Measurements from ENCODE around the gene FOXP1.

Gene FOXP1

GRCh38 chr3:71369701-71370391 is 213.7 kb downstream of the FOXP1 start:
- Histone ChIP-seq H3K14ac (ENCODE audit: low read length) (no peak overlapping the region), H3K4me2 (ENCODE audit: low read length) (no peak overlapping the region), H3K9ac (ENCODE audit: low read length) (no peak overlapping the region), H3K27ac (ENCODE audit: low read depth, low read length) (no peak overlapping the region), H2AK5ac (ENCODE audit: low read length) (no peak overlapping the region), H3K23ac (ENCODE audit: low read length) (no peak overlapping the region), H3K4me3 (ENCODE audit: low read depth, low read length) (no peak overlapping the region), H2AFZ (ENCODE audit: insufficient read depth, low read length, poor library complexity) (no peak overlapping the region), H3K36me3 (ENCODE audit: control insufficient read depth in 1 of 2, insufficient read depth in 2 of 2, low read length in 2 of 2) (no peaks in the 10 kb centered on the region), H2BK5ac (ENCODE audit: low read depth, low read length, poor library complexity) (no peak overlapping the region), H2BK120ac (ENCODE audit: insufficient read depth, low read length, poor library complexity) (no peak overlapping the region), H3K27me3 (ENCODE audit: insufficient read depth, low read length) (no peaks in the 10 kb centered on the region), H4K91ac (ENCODE audit: low read depth, low read length) (no peak overlapping the region), H2BK12ac (ENCODE audit: low read length) (no peak overlapping the region), H3K4ac (ENCODE audit: low read depth, low read length) (no peak overlapping the region), H3K18ac (ENCODE audit: low read length) (no peak overlapping the region), H3K4me1 (ENCODE audit: control insufficient read depth in 1 of 2, insufficient read depth in 2 of 2, low read length in 2 of 2) (peaks cover 4 to 5% of the 10 kb centered on the region in 2 experiments), H4K8ac (ENCODE audit: low read depth, low read length) (no peak overlapping the region), H4K12ac (ENCODE audit: low read depth, low read length) (no peak overlapping the region), H3K9me3 (ENCODE audit: insufficient read depth, low read depth, low read length) (no peaks in the 10 kb centered on the region), H3K79me1 (ENCODE audit: low read length) (no peaks in the 10 kb centered on the region), H3K79me2 (ENCODE audit: control insufficient read depth, insufficient read depth, low read length, poor library complexity) (no peaks in the 10 kb centered on the region)
- no CpG with 5 or more reads among the region's 6 CpGs for WGBS (ENCODE audit: extremely low coverage, insufficient coverage, insufficient read length)
- DNase-seq: no peak

GRCh38 chr3:71366988-71367604 is 216.4 kb downstream of the FOXP1 start:
- Histone ChIP-seq H3K36me3 (ENCODE audit: control insufficient read depth in 1 of 2, insufficient read depth in 2 of 2, low read length in 2 of 2) (no peaks in the 10 kb centered on the region), H4K8ac (ENCODE audit: low read depth, low read length) (no peak overlapping the region), H3K9ac (ENCODE audit: low read length) (no peak overlapping the region), H3K18ac (ENCODE audit: low read length) (no peak overlapping the region), H3K9me3 (ENCODE audit: insufficient read depth, low read depth, low read length) (no peaks in the 10 kb centered on the region), H4K12ac (ENCODE audit: low read depth, low read length) (no peak overlapping the region), H3K14ac (ENCODE audit: low read length) (no peak overlapping the region), H3K79me2 (ENCODE audit: control insufficient read depth, insufficient read depth, low read length, poor library complexity) (no peaks in the 10 kb centered on the region), H3K79me1 (ENCODE audit: low read length) (no peaks in the 10 kb centered on the region), H2AK5ac (ENCODE audit: low read length) (no peak overlapping the region), H3K4me2 (ENCODE audit: low read length) (no peak overlapping the region), H3K27ac (ENCODE audit: low read depth, low read length) (no peak overlapping the region), H3K23ac (ENCODE audit: low read length) (no peak overlapping the region), H3K4me1 (ENCODE audit: control insufficient read depth in 1 of 2, insufficient read depth in 2 of 2, low read length in 2 of 2) (peaks cover 4 to 5% of the 10 kb centered on the region in 2 experiments), H2BK5ac (ENCODE audit: low read depth, low read length, poor library complexity) (no peak overlapping the region), H3K4ac (ENCODE audit: low read depth, low read length) (no peak overlapping the region), H2AFZ (ENCODE audit: insufficient read depth, low read length, poor library complexity) (no peak overlapping the region), H4K91ac (ENCODE audit: low read depth, low read length) (no peak overlapping the region), H3K27me3 (ENCODE audit: insufficient read depth, low read length) (no peaks in the 10 kb centered on the region), H2BK12ac (ENCODE audit: low read length) (no peak overlapping the region), H2BK120ac (ENCODE audit: insufficient read depth, low read length, poor library complexity) (no peak overlapping the region), H3K4me3 (ENCODE audit: low read depth, low read length) (no peak overlapping the region)
- WGBS (ENCODE audit: extremely low coverage, insufficient coverage, insufficient read length): no CpG with 5 or more reads among the region's 8 CpGs
- DNase-seq: no peak

- no peak overlapping the region for H3K23ac ChIP-seq (ENCODE audit: low read length)
- H3K4me3 ChIP-seq (ENCODE audit: low read depth, low read length): no peak overlapping the region
- no peak overlapping the region for H4K91ac ChIP-seq (ENCODE audit: low read depth, low read length)
- no peaks in the 10 kb centered on the region for H3K9me3 ChIP-seq (ENCODE audit: insufficient read depth, low read depth, low read length)
- no peak overlapping the region for H2BK120ac ChIP-seq (ENCODE audit: insufficient read depth, low read length, poor library complexity)
- no peak overlapping the region for H2AFZ ChIP-seq (ENCODE audit: insufficient read depth, low read length, poor library complexity)
- no peak overlapping the region for H3K18ac ChIP-seq (ENCODE audit: low read length)
- H3K4me2 ChIP-seq (ENCODE audit: low read length): no peak overlapping the region
- no peaks in the 10 kb centered on the region for H3K36me3 ChIP-seq (ENCODE audit: control insufficient read depth in 1 of 2, insufficient read depth in 2 of 2, low read length in 2 of 2)
- no peak overlapping the region for H2BK12ac ChIP-seq (ENCODE audit: low read length)
- H3K4me1 ChIP-seq (ENCODE audit: control insufficient read depth in 1 of 2, insufficient read depth in 2 of 2, low read length in 2 of 2): no peaks in the 10 kb centered on the region
- H3K27me3 ChIP-seq (ENCODE audit: insufficient read depth, low read length): no peaks in the 10 kb centered on the region
- no peaks in the 10 kb centered on the region for H3K79me2 ChIP-seq (ENCODE audit: control insufficient read depth, insufficient read depth, low read length, poor library complexity)
- H4K8ac ChIP-seq (ENCODE audit: low read depth, low read length): no peak overlapping the region
- H2BK5ac ChIP-seq (ENCODE audit: low read depth, low read length, poor library complexity): no peak overlapping the region
- H3K27ac ChIP-seq (ENCODE audit: low read depth, low read length): no peak overlapping the region
- H4K12ac ChIP-seq (ENCODE audit: low read depth, low read length): no peak overlapping the region
- no CpG with 5 or more reads among the region's 12 CpGs for WGBS (ENCODE audit: extremely low coverage, insufficient coverage, insufficient read length)
- no peak overlapping the region for H2AK5ac ChIP-seq (ENCODE audit: low read length)
- DNase-seq: no peak
- H3K14ac ChIP-seq (ENCODE audit: low read length): no peak overlapping the region
- H3K9ac ChIP-seq (ENCODE audit: low read length): no peak overlapping the region
- H3K4ac ChIP-seq (ENCODE audit: low read depth, low read length): no peak overlapping the region
- H3K79me1 ChIP-seq (ENCODE audit: low read length): no peaks in the 10 kb centered on the region
These were observed 222.1 kb downstream of the FOXP1 start for GRCh38 chr3:71361334-71361890.

GRCh38 chr3:71360764-71361163 is 222.8 kb downstream of the FOXP1 start:
- Histone ChIP-seq H3K4ac (ENCODE audit: low read depth, low read length) (no peak overlapping the region), H3K27me3 (ENCODE audit: insufficient read depth, low read length) (no peaks in the 10 kb centered on the region), H2BK120ac (ENCODE audit: insufficient read depth, low read length, poor library complexity) (no peak overlapping the region), H3K14ac (ENCODE audit: low read length) (no peak overlapping the region), H3K18ac (ENCODE audit: low read length) (no peak overlapping the region), H2AFZ (ENCODE audit: insufficient read depth, low read length, poor library complexity) (no peak overlapping the region), H2BK12ac (ENCODE audit: low read length) (no peak overlapping the region), H3K4me3 (ENCODE audit: low read depth, low read length) (no peak overlapping the region), H3K4me2 (ENCODE audit: low read length) (no peak overlapping the region), H4K91ac (ENCODE audit: low read depth, low read length) (no peak overlapping the region), H3K4me1 (ENCODE audit: control insufficient read depth in 1 of 2, insufficient read depth in 2 of 2, low read length in 2 of 2) (no peaks in the 10 kb centered on the region), H2AK5ac (ENCODE audit: low read length) (no peak overlapping the region), H3K9me3 (ENCODE audit: insufficient read depth, low read depth, low read length) (no peaks in the 10 kb centered on the region), H3K23ac (ENCODE audit: low read length) (no peak overlapping the region), H3K27ac (ENCODE audit: low read depth, low read length) (no peak overlapping the region), H3K9ac (ENCODE audit: low read length) (no peak overlapping the region), H4K12ac (ENCODE audit: low read depth, low read length) (no peak overlapping the region), H3K79me1 (ENCODE audit: low read length) (no peaks in the 10 kb centered on the region), H4K8ac (ENCODE audit: low read depth, low read length) (no peak overlapping the region), H3K79me2 (ENCODE audit: control insufficient read depth, insufficient read depth, low read length, poor library complexity) (no peaks in the 10 kb centered on the region), H3K36me3 (ENCODE audit: control insufficient read depth in 1 of 2, insufficient read depth in 2 of 2, low read length in 2 of 2) (no peaks in the 10 kb centered on the region), H2BK5ac (ENCODE audit: low read depth, low read length, poor library complexity) (no peak overlapping the region)
- no peak for DNase-seq
- no CpG with 5 or more reads among the region's 2 CpGs for WGBS (ENCODE audit: extremely low coverage, insufficient coverage, insufficient read length)

Measured in trophoblast cell (in vitro differentiated cells and primary cell).